ENCODE results near the gene AP3S2.
"Not testable (repeated sequence)": the region's sequence is repeated elsewhere in the genome, so short reads cannot be mapped to it uniquely, and the experiment has no call there.

The AP3S2 gene

GRCh38 chr15:89797678-89798201, 96.1 kb downstream of the AP3S2 start:
- no peak for FAIRE-seq

GRCh38 chr15:89795996-89796395, 97.8 kb downstream of the AP3S2 start:
- FAIRE-seq: no peak

GRCh38 chr15:89794627-89795241, 99.1 kb downstream of the AP3S2 start:
- no peak for FAIRE-seq

- no peak for FAIRE-seq
These were observed 101.5 kb downstream of the AP3S2 start for GRCh38 chr15:89792106-89792805.

GRCh38 chr15:89790661-89791060, 103.1 kb downstream of the AP3S2 start:
- FAIRE-seq: no peak

- FAIRE-seq: no peak
These were observed 103.6 kb downstream of the AP3S2 start for GRCh38 chr15:89790206-89790605.

- not testable (repeated sequence) for FAIRE-seq
These were observed 105.2 kb downstream of the AP3S2 start for GRCh38 chr15:89788585-89788984.

- FAIRE-seq: no peak
These were observed 105.8 kb downstream of the AP3S2 start for GRCh38 chr15:89787944-89788343.

GRCh38 chr15:89785774-89786140, 108.0 kb downstream of the AP3S2 start:
- no peak for FAIRE-seq

GRCh38 chr15:89785064-89785773, 108.6 kb downstream of the AP3S2 start:
- no peak for FAIRE-seq

- FAIRE-seq: no peak
These were observed 109.2 kb downstream of the AP3S2 start for GRCh38 chr15:89784686-89784960.

GRCh38 chr15:89783861-89784685, 109.7 kb downstream of the AP3S2 start:
- no peak for FAIRE-seq

- no peak for FAIRE-seq
These were observed 110.5 kb downstream of the AP3S2 start for GRCh38 chr15:89783111-89783860.

GRCh38 chr15:89782619-89782950, 111.2 kb downstream of the AP3S2 start:
- FAIRE-seq: not testable (repeated sequence)

GRCh38 chr15:89781891-89782618, 111.7 kb downstream of the AP3S2 start:
- no peak for FAIRE-seq

GRCh38 chr15:89781055-89781454, 112.7 kb downstream of the AP3S2 start:
- no peak for FAIRE-seq

- no peak for FAIRE-seq
These were observed 113.2 kb downstream of the AP3S2 start for GRCh38 chr15:89780601-89781000.
